NCI-H2107 treated with DMSO at 0.1 percent for 48 hours (cell line): ENCODE data around the gene GSS.
"Not testable (repeated sequence)": the region's sequence is repeated elsewhere in the genome, so short reads cannot be mapped to it uniquely, and the experiment has no call there.

Experiments used
- DNase-seq: peaks from one replicate; lab custom pipeline; 2025; ENCODE audit not compliant: unreplicated experiment; lab: John Stamatoyannopoulos, UW

The GSS gene

DNA sequence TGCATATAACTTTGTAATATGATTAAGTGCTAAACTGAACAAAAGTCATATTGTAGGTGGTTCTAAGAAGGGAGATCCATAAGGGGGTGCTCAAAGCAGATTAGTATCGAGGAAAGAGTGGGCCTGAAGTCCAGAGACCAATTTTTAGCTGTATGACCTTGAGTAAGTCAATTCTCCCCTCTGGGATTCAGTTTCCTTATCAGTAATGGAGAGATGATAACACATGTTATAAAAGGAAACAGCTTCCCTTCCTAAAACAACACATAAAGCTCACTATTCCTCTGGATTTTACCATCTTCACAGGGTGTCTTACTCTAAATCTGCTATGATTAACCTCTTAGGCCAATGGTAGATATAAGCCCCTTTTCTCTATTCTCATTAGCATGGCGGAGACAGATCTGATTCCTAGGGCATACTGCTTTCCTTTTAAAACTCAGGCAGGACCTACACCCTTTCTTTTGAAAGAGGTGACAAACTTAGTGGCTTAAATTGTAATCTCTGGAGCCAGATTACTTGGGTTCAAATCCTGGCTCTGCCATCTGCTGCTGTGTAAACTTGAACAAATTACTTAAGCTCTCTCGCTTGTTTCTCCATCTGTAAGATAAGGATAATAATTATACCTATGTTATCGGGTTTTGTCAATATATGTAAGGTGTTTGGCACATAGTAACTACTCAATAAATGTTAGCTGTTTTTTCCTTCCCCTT is 39.7 kb downstream of the GSS start:
- no peak for DNase-seq

DNA sequence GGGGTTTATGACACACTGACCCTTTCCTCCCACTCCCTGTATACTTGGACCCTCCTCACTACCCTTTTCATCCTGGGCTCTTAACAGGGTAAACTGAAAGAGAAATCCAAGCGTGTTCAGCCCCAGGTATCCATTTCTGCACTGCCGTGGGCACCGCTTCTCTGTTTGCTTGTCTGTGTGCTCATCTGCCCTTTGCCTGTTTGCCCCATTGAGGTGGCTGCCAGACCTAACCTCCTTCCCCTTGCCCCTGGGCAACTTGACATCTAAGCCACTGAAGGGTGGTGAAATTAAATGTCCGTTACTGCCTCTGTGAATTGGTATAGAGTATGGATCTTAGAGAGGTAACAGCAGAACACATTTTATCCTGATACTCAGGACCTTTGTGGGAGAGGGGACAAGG is 40.5 kb downstream of the GSS start:
- DNase-seq: no peak

DNA sequence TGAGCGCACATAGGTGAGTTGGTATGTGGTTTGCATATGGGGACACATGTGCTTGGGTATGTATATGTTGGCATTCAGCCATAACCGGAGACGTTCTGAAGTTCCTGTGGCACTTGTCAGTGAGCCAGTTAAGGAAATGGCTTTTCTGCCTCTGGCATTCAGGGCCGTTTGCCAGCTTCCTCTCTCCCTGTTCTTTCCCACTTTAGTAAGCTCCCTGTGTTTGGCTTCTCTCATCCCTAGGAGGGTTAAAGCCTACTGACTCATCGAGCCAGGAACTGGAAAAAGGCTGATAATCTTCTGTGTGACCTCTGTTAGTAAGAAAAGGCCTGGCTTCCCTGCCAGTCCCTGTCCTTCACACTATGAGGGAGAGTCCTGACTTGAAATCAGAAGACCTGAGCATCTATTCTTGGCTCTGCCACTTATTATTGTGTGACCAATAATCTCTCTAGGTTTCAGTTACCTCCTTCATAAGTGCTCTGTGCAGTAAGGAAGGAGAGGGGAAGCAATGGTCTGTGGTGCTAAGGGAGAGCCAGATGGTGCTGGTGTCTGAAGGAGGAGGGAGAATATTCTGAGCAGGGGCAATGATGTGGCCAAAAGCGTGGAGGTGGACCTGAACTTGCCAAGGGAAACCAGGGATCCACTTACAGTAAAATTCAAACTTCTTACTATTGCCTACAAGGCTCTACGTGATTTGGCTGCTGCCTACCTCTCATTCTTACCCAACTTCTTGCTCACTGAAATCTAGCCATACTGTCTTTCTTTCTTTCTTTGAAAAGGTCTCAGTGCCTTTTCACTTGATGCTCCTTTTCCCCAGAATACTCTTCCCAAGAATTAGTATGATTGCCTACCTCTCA is 47.8 kb downstream of the GSS start:
- DNase-seq: no peak

DNA sequence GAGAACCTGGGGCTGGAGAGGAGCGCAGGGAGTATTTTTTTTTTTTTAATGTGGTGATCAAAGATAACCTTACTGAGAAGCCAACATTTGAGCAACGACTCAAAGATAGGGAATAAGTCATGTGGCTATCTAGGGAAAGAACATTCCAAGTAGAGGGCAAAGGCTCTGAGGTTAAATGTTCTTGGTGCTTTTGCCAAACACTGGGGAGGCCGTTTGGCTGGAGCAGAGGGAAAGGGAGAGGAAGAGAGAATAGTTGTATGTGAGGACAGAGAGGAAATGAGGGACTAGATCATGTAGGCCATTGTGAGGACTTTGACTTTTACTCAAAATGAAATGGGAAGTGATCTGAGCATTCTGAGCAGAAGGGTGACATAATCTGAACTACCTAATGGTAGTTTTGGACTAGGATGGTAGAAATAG is 51.4 kb downstream of the GSS start:
- no peak for DNase-seq

DNA sequence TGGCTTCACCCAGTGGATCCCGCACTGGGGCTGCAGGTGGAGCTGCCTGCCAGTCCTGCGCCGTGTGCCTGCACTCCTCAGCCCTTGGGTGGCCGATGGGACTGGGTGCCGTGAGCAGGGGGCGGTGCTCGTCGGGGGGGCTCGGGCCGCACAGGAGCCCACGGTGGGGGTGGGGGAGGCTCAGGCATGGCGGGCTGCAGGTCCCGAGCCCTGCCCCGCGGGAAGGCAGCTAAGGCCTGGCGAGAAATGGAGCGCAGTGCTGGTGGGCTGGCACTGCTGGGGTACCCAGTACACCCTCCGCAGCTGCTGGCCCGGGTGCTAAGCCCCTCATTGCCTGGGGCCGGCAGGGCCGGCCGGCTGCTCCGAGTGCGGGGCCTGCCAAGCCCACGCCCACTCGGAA is 56.9 kb downstream of the GSS start:
- not testable (repeated sequence) for DNase-seq

DNA sequence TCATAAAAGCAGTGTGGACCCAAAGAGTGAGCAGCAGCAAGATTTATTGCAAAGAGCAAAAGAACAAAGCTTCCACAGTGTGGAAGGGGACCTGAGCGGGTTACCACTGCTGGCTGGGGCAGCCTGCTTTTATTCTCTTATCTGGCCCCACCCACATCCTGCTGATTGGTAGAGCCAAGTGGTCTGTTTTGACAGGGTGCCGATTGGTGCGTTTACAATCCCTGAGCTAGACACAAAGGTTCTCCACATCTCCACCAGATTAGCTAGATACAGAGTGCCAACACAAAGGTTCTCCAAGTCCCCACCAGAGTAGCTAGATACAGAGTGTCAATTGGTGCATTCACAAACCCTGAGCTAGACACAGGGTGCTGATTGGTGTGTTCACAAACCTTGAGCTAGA is 57.5 kb downstream of the GSS start:
- DNase-seq: not testable (repeated sequence)

DNA sequence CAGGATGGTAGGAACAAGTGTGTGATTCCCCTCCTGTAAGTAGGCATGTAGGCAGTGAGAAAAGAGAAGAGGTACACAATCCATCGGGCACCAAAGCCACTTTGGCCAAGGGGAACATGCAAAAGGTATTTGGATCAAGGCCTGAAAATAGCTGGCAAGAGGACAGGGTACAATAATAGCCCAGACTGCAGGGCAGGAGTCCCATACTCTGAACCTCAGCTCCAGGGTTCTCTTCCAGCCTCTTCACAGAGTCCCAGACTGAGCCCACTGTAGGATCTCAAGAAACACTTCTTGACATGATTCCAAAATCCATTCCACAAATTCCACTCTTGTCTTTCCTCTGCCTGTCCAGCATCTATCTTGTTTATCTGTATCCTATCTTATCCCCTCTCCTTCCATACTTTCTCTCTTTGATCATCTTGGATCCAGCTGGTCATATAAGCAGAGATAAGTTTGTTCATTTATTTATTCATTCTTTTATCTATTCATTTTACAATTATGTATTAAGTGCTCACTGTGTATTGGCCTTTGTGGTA is 59.5 kb downstream of the GSS start:
- DNase-seq: no peak

DNA sequence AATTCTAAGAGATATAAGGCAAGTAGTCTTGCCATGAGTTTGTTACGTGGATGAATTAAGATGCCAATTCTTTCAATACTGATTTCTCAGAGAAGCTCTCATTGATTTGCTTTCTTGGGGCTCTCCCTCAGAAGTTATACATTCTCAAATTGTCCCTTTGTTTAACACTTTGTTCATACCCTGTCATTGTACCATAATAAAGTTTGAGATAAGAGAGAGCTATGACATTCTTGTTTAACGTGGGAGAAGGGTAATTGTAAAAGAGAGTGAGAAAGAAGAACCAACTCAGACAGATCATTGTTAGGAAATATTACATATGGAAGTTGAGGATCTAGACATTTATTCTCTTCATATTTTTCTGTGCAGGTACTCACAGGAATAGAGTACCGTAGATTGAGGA is 60.1 kb downstream of the GSS start:
- no peak for DNase-seq

DNA sequence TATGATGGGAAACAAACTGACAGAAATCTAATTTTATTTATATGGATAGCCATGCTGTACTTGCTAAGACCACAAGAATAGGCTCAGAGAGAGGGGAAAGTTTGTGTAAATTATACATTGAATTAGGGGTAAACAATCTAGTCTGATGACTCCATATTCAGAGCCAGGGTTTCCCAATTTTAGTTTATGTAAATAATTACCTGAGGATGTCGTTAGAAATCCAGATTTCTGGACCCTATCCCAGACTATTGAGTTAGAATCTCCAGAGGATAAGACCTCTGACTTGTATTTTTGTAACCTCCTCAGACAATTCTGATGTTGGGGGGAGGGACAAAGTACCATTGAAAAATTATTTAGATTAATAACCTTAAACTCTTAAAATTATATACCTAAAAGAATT is 60.9 kb downstream of the GSS start:
- no peak for DNase-seq

DNA sequence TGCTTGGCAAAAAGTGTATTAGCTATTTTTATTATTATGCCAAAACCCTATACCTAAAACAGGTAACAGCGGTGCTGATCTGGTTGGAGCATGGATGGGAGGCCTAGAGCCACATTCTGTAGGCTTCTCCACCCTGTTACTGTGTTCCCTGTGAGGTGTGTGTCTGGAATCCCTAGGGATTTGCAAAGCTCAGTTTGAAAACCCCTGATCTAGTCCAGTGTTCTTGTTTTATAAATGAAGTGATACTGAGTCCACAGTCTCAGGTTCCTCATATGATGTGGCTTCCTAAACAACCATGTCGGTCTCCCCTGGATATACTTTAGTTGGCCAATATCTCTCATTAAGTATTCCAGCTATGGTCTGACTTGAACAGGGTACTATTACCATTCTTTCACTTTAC is 62.9 kb downstream of the GSS start:
- DNase-seq: no peak

DNA sequence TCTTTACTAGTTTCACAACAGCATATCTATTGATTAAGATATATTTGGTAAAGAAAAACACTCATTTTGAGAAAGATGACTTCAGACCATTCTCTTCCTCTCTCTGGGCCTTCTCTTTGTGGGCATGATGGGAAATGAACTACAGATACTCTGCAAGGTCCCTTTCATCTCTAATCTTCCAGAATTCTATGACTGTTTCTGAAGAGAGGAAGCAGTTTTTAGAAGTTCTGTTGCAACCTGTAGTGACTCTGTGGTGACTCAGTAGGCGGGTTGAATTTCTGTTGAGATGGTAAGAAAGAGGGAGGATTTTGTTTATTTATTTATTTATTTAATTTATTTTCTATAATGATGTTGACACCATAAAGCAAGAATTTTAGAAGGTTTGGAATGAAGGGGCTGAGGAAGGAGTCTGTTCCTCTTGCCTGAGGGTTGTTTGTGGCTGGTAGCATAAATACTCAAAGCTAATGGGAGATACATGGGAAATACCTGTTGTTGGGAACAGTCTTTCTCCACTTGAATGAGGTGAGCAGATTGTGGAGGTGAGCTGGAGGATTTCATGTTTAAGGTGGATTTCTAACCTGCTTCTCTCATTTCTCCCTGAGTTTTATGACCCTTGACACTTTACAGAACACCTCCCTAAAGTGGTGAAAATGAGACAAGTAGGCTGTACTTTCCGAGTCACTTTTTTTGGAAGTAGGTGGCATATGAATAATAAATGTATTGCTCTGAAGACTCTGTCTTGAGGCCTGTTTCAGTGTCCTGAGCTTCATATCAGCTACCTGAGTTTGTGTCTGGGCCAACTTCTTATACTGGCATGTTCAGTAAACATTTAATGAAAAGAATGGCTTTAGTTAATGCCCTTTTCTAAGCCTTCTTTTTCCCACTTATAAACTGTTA is 64.2 kb downstream of the GSS start:
- no peak for DNase-seq

DNA sequence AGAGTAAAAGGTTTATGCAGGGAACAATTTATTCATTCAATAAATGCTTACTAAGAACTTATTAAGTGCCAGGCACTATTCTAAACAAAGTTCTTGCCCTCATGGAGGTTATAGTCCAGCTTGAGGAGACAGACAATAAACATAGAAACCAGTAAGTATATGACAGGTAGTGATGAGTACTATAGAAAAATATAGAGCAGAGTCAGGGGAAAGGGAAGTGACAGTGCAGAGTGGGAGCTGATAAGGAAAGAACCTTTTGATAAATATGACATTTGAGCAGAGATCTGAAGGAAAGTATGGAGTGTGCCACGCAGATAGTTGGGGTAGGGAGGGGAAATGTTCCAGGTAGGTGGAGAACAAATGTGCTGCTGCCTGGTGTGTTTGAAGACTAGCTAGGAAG is 67.1 kb downstream of the GSS start:
- no peak for DNase-seq

DNA sequence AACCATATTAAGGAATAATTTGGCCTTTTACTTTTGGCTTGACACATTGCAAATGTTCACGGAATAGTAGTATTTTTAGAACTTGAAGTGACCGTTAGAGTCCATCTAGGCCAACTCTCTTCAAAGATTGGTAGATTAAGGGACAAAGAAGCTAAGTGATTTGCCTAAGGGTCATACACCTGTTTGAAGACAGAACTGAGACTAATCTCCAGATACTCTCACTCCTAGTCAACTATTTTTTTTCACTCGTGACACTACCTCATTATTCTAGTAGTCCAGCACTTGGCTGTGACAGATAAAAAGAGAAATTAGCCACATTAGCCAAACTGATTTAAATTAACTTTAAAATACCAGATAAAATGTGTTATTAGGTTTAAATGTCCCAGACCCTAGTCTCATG is 68.6 kb downstream of the GSS start:
- DNase-seq: no peak

DNA sequence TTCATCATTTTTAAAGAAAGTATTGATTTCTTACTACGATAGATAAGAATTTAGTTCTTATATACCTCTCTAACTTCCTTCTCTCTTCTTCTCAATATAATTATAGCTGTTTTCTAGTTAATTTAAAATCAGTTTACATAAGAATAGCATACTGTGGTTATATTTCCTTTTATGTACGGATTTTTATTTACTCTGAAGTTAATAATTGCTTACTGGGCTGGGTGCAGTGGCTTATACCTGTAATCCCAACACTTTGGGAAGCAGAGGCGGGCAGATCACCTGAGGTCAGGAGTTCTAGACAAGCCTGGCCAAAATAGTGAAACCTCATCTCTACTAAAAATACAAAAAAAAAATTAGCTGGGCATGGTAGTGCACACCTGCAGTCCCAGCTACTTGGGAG is 69.5 kb downstream of the GSS start:
- DNase-seq: no peak

DNA sequence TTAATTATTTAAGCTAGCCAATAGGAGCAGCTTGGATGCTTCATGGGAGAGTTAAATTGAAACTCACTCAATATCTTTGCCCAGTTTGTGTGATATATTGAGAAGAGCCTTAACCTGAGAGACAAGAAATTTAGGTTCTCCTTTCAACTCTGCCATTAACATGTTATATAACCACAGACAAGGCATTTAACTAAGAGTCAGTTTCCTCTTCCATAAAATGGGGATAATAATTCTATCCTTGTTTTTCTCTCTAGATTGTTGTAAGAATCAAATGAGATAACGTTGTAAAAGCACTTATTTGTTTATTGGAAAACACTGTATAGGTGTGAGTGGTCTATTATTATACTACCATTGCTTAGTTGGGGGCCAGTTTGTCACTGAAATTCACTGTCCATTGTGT is 71.3 kb downstream of the GSS start:
- no peak for DNase-seq

DNA sequence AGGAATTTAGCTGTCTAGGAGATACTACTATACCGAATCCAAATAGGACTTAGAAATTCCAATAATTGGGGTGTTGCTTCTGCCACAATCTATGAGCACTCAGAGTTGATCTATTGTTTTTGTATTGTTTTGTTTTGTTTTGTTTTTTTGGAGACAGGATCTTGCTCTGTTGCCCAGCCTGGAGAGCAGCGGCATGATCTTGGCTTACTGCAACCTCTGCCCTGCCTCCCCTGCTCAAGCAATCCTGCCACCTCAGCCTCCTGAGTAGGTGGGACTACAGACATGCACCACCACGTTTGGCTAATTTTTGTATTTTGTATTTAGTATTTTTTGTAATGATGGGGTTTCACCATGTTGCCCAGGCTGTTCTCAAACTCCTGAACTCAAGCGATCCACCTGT is 71.8 kb downstream of the GSS start:
- DNase-seq: no peak

DNA sequence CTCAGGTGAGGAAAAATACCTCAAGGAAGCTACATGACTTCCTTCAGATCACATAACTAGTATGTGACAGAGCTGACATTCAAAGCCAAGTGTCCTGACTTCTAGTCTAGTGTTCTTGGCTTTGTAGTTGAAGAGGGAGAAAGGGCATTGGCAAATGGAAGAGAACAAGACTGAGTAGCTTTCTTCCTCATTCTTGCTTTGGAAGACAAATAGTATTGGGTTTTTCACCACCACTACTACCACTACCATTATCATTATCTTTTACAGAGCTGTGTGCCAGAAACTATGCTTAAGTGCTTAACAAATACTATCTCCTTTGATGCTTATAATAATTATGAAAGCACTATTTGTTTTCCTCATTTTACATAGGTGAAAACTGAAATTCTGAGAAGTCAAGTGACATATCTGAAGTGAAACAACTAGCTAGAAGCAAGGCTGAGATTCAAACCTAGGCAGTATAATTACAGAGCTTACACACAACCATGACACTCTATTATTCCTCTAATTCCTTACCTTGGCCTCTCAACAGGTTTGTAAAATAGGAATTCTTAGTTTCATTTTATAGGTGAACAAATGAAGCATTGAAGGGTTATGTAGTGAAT is 72.4 kb downstream of the GSS start:
- DNase-seq: no peak

DNA sequence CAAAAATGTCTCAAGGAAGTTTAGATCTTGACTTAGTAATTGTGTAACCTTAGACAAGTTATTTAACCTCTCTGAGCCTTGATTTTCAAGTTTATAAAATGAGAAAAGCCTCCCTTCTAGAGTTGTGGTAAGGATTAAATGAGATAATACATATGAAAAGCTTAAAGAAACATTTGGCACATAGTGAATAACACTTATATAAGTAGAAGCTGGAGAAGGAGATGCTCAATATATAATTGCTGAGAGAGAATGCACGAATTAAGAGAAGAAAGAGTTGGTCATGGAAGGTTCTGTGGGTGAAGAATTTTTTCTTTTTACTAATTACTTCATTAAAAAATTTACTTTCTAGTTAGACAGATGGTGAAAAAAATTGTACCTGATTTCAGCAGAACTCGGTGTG is 73.9 kb downstream of the GSS start:
- DNase-seq: no peak

DNA sequence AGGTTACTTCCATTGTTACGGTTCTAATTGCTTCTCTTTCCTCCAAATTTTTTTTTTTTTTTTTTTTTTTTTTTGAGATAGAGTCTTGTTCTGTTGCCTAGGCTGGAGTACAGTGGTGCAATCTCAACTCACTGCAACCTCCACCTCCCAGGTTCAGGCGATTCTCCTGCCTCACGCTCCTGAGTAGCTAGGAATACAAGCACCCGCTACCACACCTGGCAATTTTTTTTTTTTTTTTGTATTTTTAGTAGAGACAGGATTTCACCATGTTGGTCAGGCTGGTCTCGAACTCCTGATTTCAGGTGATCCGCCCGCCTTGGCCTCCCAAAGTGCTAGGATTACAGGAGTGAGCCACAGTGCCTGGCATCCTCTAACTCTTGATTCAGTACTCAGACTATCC is 74.6 kb downstream of the GSS start:
- not testable (repeated sequence) for DNase-seq

DNA sequence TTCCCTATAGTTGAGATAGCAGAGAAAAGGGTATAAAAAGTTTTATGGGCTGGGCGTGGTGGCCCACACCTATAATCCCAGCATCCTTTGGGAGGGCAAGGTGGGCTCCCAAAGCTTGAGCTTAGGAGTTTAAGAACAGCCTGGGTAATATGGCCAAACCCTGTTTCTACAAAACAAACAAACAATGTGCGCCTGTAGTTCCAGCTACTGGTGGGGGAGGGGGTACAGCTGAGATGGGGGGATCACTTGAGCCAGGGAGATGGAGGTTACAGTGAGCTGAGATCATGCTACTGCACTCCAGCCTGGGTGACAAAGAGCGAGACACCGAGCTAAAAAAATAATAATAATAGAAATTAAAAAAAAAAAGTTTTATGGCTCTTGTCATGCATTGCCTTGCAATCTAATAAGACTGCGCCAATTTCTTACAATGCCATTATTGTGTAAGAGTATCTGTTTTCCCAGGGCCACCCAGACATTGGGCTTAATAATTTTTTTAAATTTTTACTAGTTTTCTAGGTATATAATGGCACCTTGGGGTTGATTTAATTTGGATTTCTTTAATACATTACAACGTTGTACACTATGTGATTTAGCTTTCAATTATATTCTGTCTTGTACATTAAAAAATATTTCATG is 75.3 kb downstream of the GSS start:
- no peak for DNase-seq
